CD8-positive, alpha-beta memory T cell (primary cell): ENCODE data around the gene LAMA2. TPM values are rescaled to one million over a fixed set of nuclear protein-coding genes. Genes with fewer than 3 reads are reported as not detected.

Source experiments
- CTCF ChIA-PET: fragments of 350-600 bp; sonication (Branson Sonifier 250); formaldehyde crosslinking; loops from one replicate; lab custom pipeline; 2021; ENCODE audit warnings: antibody characterized with exemption; lab: Charles Lee
- POLR2A ChIA-PET: fragments of 350-600 bp; sonication (Branson Sonifier 250); formaldehyde crosslinking; loops from one replicate; lab custom pipeline; 2021; ENCODE audit warnings: antibody characterized with exemption; lab: Charles Lee
- DNase-seq, 5 donors: peaks; one replicate each; pipeline versions ENCODE4 v3.0.0 to v3.0.0-alpha.2; 2020 to 2022; ENCODE audit warnings: mixed read lengths in 1 of 5
- H3K27ac ChIP-seq: one replicate; pipeline ENCODE4 v1.7.0; 2013; ENCODE audit warnings: low read depth, mild to moderate bottlenecking, low read length, moderate library complexity
- H3K27me3 ChIP-seq: 2 replicates; pipeline ENCODE4 v1.7.0; 2013; ENCODE audit warnings: low read length, mild to moderate bottlenecking; ENCODE audit not compliant: insufficient read depth, poor library complexity, severe bottlenecking
- H3K36me3 ChIP-seq: 2 replicates; pipeline ENCODE4 v1.7.0; 2013; ENCODE audit warnings: mild to moderate bottlenecking, low read length, moderate library complexity; ENCODE audit not compliant: insufficient read depth
- H3K4me1 ChIP-seq: 2 replicates; pipeline ENCODE4 v1.7.0; 2013; ENCODE audit warnings: mild to moderate bottlenecking, low read length, moderate library complexity; ENCODE audit not compliant: insufficient read depth
- H3K4me3 ChIP-seq: 2 replicates; pipeline ENCODE4 v1.7.0; 2013; ENCODE audit warnings: mild to moderate bottlenecking, low read length
- H3K9me3 ChIP-seq: 2 replicates; pipeline ENCODE4 v1.7.0; 2013; ENCODE audit warnings: mild to moderate bottlenecking, low read length
- H3K27ac Mint-ChIP-seq, 8 donors: one replicate each; pipeline ENCODE4 v1.8.0; 2020 to 2021; ENCODE audit warnings: mixed read lengths in 8 of 8, mild to moderate bottlenecking in 6 of 8, inconsistent platforms in 3 of 8, moderate library complexity in 3 of 8
- H3K27me3 Mint-ChIP-seq, 2 donors: one replicate each; pipeline ENCODE4 v1.8.0; 2020 to 2021; ENCODE audit warnings: mixed read lengths in 2 of 2, mild to moderate bottlenecking in 1 of 2, moderate library complexity in 1 of 2
- H3K36me3 Mint-ChIP-seq, 3 donors: one replicate each; pipeline ENCODE4 v1.8.0; 2020 to 2021; ENCODE audit warnings: mixed read lengths in 3 of 3, inconsistent platforms in 1 of 3, mild to moderate bottlenecking in 1 of 3
- H3K4me1 Mint-ChIP-seq, 3 donors: one replicate each; pipeline ENCODE4 v1.8.0; 2020 to 2021; ENCODE audit warnings: mixed read lengths in 3 of 3, inconsistent platforms in 1 of 3, mild to moderate bottlenecking in 1 of 3
- H3K4me3 Mint-ChIP-seq, 7 donors: one replicate each; pipeline ENCODE4 v1.8.0; 2020 to 2021; ENCODE audit warnings: mixed read lengths in 7 of 7, mild to moderate bottlenecking in 6 of 7, moderate library complexity in 4 of 7, inconsistent platforms in 2 of 7
- H3K9me3 Mint-ChIP-seq, 5 donors: one replicate each; pipeline ENCODE4 v1.8.0; 2020 to 2022; ENCODE audit warnings: mixed read lengths in 5 of 5, mild to moderate bottlenecking in 3 of 5, moderate library complexity in 2 of 5, inconsistent platforms in 1 of 5
- polyA plus RNA-seq: library from polyadenylated mRNA; unstranded; fragments of 300-500 nt; fragmentation: Illumina TruSeq; gene quantifications from one replicate; pipeline ENCODE4 v1.2.3, GENCODE V29; 2021
- total RNA-seq, 2 experiments: library from RNA; stranded (reverse); gene quantifications; one replicate each; pipeline ENCODE4 v1.2.3, GENCODE V29; 2021

LAMA2 gene
- total and polyA plus RNA-seq, 3 experiments from 2014 or later = 0.09 to 0.96 (median 0.45) TPM

DNA sequence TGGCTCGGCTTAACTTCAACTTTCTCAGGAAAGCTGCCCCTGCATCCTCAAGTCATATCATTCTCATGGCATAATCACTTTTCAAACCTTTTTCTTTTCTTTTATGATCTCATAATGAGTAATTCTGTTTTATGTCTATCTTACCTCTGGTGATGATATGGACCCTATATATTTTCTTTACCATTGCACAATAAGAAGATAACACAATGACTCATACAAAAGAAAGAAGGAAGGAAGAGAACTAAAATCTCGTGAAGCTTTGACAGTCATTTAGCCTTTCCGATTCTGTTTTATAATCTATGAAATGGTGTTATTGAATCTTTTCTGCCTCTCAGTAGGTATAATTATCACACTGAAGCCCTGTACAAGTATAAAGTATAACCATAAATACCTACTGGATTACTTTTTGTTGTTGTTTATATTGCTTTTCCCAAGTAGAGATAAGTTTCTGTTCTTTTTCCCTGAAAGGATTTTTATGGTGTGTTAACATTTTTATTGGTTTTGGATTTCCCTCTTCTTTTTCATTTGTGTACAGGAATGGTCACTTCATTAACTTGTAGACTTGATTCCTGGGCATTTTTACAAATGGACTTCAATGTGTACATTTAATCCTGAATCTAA, 300.9 kb downstream of the LAMA2 start:
- Mint-ChIP-seq H3K4me3 (no peak overlapping the region), H3K27me3 (peaks cover 3 to 9% of the 10 kb centered on the region in 2 donors), H3K36me3 (no peaks in the 10 kb centered on the region), H3K4me1 (no peaks in the 10 kb centered on the region), H3K9me3 (no peaks in the 10 kb centered on the region), H3K27ac (no peak overlapping the region)
- no peaks in the 10 kb centered on the region for H3K4me1 ChIP-seq
- H3K36me3 ChIP-seq = no peaks in the 10 kb centered on the region
- H3K9me3 ChIP-seq = no peaks in the 10 kb centered on the region
- DNase-seq = no peak
- ChIA-PET CTCF (no interaction called here), POLR2A (no interaction called here)
- no peak overlapping the region for H3K27ac ChIP-seq
- H3K27me3 ChIP-seq = no peaks in the 10 kb centered on the region
- H3K4me3 ChIP-seq = no peak overlapping the region

- Mint-ChIP-seq H3K27me3 (peaks cover 2 to 5% of the 10 kb centered on the region in 2 donors), H3K4me3 (no peak overlapping the region), H3K27ac (no peak overlapping the region), H3K4me1 (no peaks in the 10 kb centered on the region), H3K36me3 (no peaks in the 10 kb centered on the region), H3K9me3 (no peaks in the 10 kb centered on the region)
- ChIA-PET CTCF (no interaction called here), POLR2A (no interaction called here)
- Histone ChIP-seq H3K9me3 (no peaks in the 10 kb centered on the region), H3K4me3 (no peak overlapping the region), H3K27ac (no peak overlapping the region), H3K36me3 (no peaks in the 10 kb centered on the region), H3K27me3 (no peaks in the 10 kb centered on the region), H3K4me1 (no peaks in the 10 kb centered on the region)
- no peak for DNase-seq
Measured at GRCh38 chr6:129184324-129184723, 301.4 kb downstream of the LAMA2 start.

GRCh38 chr6:129184808-129185366, 301.9 kb downstream of the LAMA2 start:
- H3K9me3 ChIP-seq = no peaks in the 10 kb centered on the region
- H3K27me3 Mint-ChIP-seq = peaks cover 2 to 9% of the 10 kb centered on the region in 2 donors
- H3K4me3 ChIP-seq = no peak overlapping the region
- H3K9me3 Mint-ChIP-seq = no peaks in the 10 kb centered on the region
- ChIA-PET POLR2A (no interaction called here), CTCF (no interaction called here)
- no peaks in the 10 kb centered on the region for H3K4me1 Mint-ChIP-seq
- H3K4me3 Mint-ChIP-seq = no peak overlapping the region
- no peaks in the 10 kb centered on the region for H3K36me3 Mint-ChIP-seq
- no peaks in the 10 kb centered on the region for H3K4me1 ChIP-seq
- H3K36me3 ChIP-seq = no peaks in the 10 kb centered on the region
- no peak for DNase-seq
- H3K27ac Mint-ChIP-seq = no peak overlapping the region
- no peaks in the 10 kb centered on the region for H3K27me3 ChIP-seq
- no peak overlapping the region for H3K27ac ChIP-seq

DNA sequence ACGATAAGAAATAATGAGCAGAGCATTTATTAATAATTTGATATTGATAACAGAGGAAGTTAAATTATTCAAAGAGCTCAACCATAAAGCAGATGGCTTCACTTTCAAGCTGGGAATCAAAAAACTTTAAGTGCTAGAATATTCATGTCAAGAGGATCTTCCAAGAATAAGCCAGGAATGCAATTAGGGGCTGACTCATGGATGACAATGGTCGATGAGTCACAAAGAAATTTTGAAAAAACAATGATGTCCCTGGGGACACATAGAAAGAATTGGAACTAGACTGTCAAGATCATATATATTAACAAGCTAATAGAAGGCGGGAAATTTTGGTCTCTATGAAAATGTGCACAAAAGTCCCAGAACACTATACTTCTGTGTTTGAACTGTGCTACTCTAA, 304.1 kb downstream of the LAMA2 start:
- Histone ChIP-seq H3K27me3 (no peaks in the 10 kb centered on the region), H3K4me1 (no peaks in the 10 kb centered on the region), H3K27ac (no peak overlapping the region), H3K9me3 (no peaks in the 10 kb centered on the region), H3K36me3 (no peaks in the 10 kb centered on the region), H3K4me3 (no peak overlapping the region)
- H3K27ac Mint-ChIP-seq = no peak overlapping the region
- ChIA-PET CTCF (no interaction called here), POLR2A (no interaction called here)
- no peaks in the 10 kb centered on the region for H3K9me3 Mint-ChIP-seq
- no peak overlapping the region for H3K4me3 Mint-ChIP-seq
- no peaks in the 10 kb centered on the region for H3K36me3 Mint-ChIP-seq
- DNase-seq = no peak
- no peaks in the 10 kb centered on the region for H3K4me1 Mint-ChIP-seq
- peaks cover 0 to 5% of the 10 kb centered on the region in 2 donors for H3K27me3 Mint-ChIP-seq

GRCh38 chr6:129188306-129188705, 305.4 kb downstream of the LAMA2 start:
- ChIA-PET POLR2A (no interaction called here), CTCF (no interaction called here)
- H3K9me3 Mint-ChIP-seq = no peaks in the 10 kb centered on the region
- no peak overlapping the region for H3K4me3 ChIP-seq
- no peak overlapping the region for H3K27ac ChIP-seq
- no peak overlapping the region for H3K4me3 Mint-ChIP-seq
- H3K4me1 Mint-ChIP-seq = no peaks in the 10 kb centered on the region
- no peaks in the 10 kb centered on the region for H3K36me3 Mint-ChIP-seq
- H3K4me1 ChIP-seq = no peaks in the 10 kb centered on the region
- DNase-seq = no peak
- no peak overlapping the region for H3K27ac Mint-ChIP-seq
- H3K27me3 Mint-ChIP-seq = peaks cover 0 to 5% of the 10 kb centered on the region in 2 donors
- no peaks in the 10 kb centered on the region for H3K36me3 ChIP-seq
- no peaks in the 10 kb centered on the region for H3K27me3 ChIP-seq
- no peaks in the 10 kb centered on the region for H3K9me3 ChIP-seq

- Mint-ChIP-seq H3K27me3 (peaks cover 0 to 5% of the 10 kb centered on the region in 2 donors), H3K36me3 (no peaks in the 10 kb centered on the region), H3K9me3 (no peaks in the 10 kb centered on the region), H3K4me3 (no peak overlapping the region), H3K4me1 (no peaks in the 10 kb centered on the region), H3K27ac (peak overlapping the region in 1 of 8 donors; percentile 26)
- no peaks in the 10 kb centered on the region for H3K9me3 ChIP-seq
- H3K36me3 ChIP-seq = no peaks in the 10 kb centered on the region
- H3K27me3 ChIP-seq = no peaks in the 10 kb centered on the region
- DNase-seq = no peak
- ChIA-PET POLR2A (no interaction called here), CTCF (no interaction called here)
- H3K27ac ChIP-seq = no peak overlapping the region
- no peaks in the 10 kb centered on the region for H3K4me1 ChIP-seq
- no peak overlapping the region for H3K4me3 ChIP-seq
Measured at GRCh38 chr6:129188795-129189194, 305.9 kb downstream of the LAMA2 start.

DNA sequence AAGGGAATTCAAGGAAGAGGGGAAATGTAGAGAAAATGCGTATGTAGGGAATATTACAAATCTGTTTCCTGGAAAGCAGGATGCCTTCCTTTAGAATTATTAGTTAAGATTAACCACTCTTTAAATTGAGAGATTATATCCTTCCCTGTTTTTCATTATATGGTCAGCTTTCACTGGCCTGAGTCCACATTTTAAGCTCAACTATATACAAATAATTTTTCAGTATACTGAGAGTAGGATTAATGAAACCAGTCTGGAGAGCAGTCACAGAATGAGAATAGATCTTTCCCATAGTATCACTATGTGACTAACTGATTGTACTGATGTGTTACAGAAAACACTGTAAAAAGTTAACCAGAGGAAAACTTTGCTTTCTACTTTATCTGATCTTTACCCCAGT, 306.3 kb downstream of the LAMA2 start:
- Mint-ChIP-seq H3K27ac (no peak overlapping the region), H3K9me3 (no peaks in the 10 kb centered on the region)
- CTCF ChIA-PET = no interaction called here

GRCh38 chr6:129191235-129191634, 308.3 kb downstream of the LAMA2 start:
- POLR2A ChIA-PET = no interaction called here
- H3K4me3 ChIP-seq = no peak overlapping the region

More for the DNA sequence above, 306.3 kb downstream of the LAMA2 start:
- Histone ChIP-seq H3K9me3 (no peaks in the 10 kb centered on the region), H3K27me3 (no peaks in the 10 kb centered on the region), H3K27ac (no peak overlapping the region), H3K36me3 (no peaks in the 10 kb centered on the region), H3K4me3 (no peak overlapping the region), H3K4me1 (no peaks in the 10 kb centered on the region)
- Mint-ChIP-seq H3K27me3 (peaks cover 0 to 5% of the 10 kb centered on the region in 2 donors), H3K36me3 (no peaks in the 10 kb centered on the region), H3K4me3 (no peak overlapping the region), H3K4me1 (no peaks in the 10 kb centered on the region)
- POLR2A ChIA-PET = no interaction called here
- DNase-seq = no peak

More at GRCh38 chr6:129191235-129191634, 308.3 kb downstream of the LAMA2 start:
- Mint-ChIP-seq H3K36me3 (no peaks in the 10 kb centered on the region), H3K9me3 (no peaks in the 10 kb centered on the region), H3K27ac (no peak overlapping the region), H3K27me3 (peaks cover 0 to 5% of the 10 kb centered on the region in 2 donors), H3K4me1 (no peaks in the 10 kb centered on the region), H3K4me3 (no peak overlapping the region)
- no peaks in the 10 kb centered on the region for H3K9me3 ChIP-seq
- CTCF ChIA-PET = no interaction called here
- H3K36me3 ChIP-seq = no peaks in the 10 kb centered on the region
- no peak for DNase-seq
- H3K27ac ChIP-seq = no peak overlapping the region
- no peaks in the 10 kb centered on the region for H3K27me3 ChIP-seq
- H3K4me1 ChIP-seq = no peaks in the 10 kb centered on the region
